GM19438 (cell line): ENCODE data around the gene SLC35E4.
"Not testable (repeated sequence)": the region's sequence is repeated elsewhere in the genome, so short reads cannot be mapped to it uniquely, and the experiment has no call there.

Experiments used
- ATAC-seq: cut with Tn5 transposase; IDR thresholded peaks from one replicate; pipeline ENCODE4 v1.9.1; 2021; ENCODE audit warnings: low read depth; ENCODE audit not compliant: unreplicated experiment

Gene SLC35E4, protein sequence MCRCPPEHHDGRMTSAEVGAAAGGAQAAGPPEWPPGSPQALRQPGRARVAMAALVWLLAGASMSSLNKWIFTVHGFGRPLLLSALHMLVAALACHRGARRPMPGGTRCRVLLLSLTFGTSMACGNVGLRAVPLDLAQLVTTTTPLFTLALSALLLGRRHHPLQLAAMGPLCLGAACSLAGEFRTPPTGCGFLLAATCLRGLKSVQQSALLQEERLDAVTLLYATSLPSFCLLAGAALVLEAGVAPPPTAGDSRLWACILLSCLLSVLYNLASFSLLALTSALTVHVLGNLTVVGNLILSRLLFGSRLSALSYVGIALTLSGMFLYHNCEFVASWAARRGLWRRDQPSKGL

DNA sequence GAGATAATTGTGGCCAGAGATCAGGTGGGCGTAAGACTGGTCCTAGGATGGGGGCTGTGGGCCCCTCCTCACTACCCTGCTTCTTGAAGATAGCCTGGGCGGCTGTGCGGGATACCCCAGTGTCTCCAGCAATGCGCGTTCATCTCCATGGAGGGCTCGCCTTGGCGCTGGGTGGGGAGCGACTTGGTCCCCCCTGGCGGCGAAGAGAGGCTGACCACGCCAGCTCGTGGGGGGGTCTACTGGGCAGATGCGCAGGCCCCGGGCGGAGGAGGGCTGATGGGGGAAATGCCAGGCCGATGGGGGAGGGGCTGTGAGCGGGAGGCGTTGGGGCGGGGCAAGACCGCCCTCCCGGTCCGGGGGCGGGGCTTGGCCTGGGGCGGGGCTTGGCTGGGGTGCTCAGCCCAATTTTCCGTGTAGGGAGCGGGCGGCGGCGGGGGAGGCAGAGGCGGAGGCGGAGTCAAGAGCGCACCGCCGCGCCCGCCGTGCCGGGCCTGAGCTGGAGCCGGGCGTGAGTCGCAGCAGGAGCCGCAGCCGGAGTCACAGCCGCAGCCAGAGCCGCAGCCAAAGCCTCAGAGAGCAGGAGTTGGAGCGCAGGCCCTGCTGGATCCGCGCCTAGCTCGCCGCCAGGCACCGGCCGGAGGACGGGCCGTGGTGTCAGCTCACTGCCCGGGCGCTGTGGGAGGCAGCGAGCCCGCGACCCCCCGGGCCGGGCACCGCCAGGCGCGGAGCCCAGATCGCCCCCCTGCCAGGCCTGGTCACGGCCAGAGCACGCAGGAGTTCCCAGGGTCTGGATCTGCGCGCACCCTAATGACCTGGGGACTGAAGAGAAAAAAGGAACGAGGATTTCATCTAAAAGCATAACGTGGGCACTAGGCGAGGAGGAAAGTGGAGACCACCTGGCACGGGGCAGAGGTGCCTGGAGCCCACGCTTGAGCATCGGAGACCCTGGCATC is at the start of gene SLC35E4:
Gene SLC35E4 (plus strand): TSS at position 509 of the 953 bp plus-strand sequence. CDS start 670 bp downstream, outside the sequence.
- peak; percentile 51 for ATAC-seq

DNA sequence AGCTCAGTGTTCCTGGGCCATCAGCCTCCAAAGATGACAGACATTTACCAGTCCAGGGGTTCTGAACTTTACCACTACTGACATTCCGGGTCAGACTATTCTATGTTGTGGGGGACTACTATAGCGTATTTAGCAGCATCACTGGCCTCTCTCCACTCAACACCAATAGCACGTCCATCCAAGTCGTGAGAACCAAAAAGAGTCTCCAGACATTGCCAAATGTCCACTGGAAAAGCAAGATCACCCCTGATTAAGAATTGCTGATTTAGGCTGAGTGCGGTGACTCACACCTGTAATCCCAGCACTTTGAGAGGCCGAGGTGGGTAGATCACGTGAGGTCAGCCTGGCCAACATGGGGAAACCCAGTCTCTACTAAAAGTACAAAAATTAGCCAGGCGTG is 49.2 kb upstream of the SLC35E4 start:
- no peak for ATAC-seq

DNA sequence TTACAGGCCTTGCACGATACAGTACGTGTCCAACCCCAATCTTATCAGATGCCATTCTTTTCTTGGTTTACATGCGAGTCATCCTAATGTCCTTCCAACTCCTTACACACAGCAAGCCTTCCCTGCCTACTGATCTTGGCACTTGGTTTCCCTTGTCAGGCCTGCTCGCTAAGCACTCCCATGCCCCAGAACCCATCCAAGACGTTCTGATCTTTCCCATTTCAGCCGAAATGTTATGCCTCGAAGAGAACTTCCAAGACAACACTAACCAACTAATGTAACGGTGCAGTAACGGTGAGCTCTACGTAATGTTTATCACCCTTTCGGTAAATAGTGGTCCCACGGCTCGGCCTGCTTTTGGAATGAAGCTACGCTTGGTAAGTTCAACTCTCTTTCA is 44.4 kb upstream of the SLC35E4 start:
- no peak for ATAC-seq

DNA sequence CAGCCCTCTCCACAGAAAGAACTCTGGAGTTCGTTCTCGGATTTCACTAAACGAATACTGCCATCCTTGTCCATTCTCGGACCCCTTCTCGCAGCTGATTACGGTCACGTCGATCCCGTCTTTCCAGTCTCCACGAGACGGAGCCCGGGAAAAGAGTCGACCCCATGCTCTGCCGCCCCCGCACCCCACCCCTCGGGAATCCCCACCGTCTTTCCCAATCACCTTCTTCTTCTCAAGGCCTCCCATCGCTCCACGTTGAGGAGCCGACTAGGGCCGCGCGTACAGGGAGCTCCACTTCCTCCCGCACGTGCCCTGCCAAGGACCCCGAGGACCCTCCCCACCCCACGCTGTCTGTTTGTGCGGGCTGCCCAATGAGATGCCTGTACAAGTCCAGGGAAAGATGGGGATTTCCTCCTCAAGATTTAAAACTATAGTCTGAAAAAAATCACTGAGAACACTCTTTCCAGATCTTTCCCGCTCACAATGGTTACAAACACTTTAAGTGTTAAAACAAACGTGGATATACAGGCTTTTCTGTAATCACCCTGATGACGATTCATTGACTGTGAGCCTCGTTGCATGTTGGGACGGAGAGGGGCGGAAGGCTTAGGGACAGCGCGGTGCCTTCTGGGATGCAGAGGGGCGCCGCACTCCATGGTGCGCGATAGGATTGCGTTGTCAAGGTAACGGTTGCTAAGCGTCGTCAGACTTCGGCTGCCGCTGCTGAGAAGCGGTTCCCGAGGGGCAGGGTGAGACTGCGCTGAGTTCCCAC is 43.8 kb upstream of the SLC35E4 start, which contains the start of gene PES1:
Gene PES1 (minus strand): TSS at position 323 of the 772 bp plus-strand sequence. CDS start 77 bp downstream, at position 246.
- peak; percentile 97 for ATAC-seq

DNA sequence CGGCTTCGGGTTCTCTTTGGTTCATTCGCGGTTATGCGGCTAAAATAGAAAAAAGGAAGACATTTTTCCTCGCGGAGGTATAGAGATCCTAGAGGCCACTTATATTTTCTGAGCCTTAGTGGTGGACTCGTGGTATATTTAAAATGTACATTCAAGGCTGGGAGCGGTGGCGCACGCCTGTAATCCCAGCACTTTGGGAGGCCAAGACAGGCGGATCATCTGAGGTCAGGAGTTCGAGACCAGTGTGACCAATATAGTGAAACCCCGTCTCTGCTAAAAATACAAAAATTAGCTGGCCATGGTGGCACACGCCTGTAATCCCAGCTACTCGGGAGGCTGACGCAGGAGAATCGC is 43.2 kb upstream of the SLC35E4 start:
- not testable (repeated sequence) for ATAC-seq

DNA sequence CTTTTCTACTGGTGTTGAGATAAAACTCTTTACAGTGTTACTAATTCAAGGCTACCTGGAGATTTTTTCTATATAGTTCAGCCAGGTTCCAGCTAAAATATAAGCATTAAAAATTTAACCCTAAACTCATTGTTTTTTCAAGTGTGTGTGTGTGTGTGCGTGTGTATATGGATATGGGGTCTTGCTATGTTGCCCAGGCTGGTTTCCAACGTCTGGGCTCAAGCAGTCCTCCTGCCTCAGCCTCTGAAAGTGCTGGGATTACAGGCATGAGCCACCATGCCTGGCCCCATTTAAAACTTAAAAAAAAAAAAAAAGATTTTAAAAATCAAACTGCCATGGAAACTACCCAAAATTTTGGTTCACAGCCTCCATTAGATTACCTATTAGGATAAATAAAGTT is 39.4 kb upstream of the SLC35E4 start:
- no peak for ATAC-seq

DNA sequence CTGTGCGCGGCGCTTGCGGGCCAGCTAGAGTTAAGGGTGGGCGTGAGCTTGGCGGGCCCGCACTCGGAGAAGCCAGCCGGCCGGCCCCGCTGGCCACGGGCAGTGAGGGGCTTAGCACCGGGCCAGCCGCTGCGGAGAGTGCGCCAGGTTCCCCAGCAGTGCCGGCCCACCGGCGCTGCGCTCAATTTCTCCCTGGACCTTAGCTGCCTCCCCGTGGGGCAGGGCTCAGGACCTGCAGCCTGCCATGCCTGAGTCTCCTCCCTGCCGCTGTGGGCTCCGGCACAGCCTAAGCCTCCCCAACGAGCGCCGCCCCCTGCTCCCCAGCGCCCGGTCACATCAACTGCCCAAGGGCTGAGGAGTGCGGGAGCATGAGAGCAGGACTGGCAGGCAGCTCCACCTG is 38.7 kb upstream of the SLC35E4 start:
- ATAC-seq = no peak

DNA sequence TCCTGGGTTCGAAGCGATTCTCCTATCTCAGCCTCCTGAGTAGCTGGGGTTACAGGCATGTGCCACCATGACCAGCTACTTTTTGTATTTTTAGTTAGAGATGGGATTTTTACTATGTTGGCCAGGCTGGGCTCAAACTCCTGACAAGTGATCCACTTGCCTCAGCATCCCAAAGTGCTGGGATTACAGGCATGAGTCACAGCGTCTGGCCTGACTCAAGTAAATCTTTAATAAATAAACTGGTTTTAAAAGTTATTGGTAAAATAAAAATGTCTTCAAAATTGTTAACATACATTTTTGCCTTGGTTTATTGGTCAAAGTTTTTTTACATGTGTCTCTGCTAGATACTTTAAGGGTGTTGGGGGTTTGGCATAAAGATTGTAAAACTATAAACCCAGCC is 36.6 kb upstream of the SLC35E4 start:
- ATAC-seq = no peak

DNA sequence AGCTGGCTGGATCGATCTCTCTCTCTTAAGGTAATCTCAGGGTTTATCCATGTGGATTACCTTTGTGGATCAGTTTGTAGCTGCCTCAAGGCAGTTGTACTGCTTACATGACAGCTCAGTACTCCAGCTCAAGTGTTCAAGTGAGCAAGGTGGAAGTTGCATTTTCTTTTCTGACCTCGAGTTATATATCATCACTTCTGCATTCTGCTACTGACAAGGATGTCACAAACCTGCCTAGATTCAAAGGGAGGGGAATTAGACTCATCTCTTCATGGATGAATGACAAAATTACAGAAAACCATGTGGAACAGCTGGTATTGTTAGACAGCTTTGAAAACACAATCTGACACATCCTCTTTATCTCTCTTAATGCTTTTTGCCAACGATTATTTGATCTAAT is 34.7 kb upstream of the SLC35E4 start:
- no peak for ATAC-seq

DNA sequence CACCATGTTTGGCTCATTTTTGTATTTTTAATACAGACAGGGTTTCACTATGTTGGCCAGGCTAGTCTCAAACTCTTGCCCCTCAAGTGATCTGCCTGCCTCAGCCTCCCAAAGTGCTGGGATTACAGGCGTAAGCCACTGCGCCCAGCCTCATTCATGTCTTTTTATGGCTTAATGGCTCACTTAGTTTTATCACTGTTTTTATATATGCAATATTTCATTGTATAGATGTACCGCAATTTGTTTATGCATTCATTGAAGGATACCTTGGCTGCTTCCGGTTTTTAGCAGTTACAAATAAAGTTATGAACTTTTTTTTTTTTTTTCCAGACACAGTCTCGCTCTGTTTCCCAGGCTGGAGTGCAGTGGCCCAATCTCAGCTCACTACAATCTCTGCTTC is 34.1 kb upstream of the SLC35E4 start:
- no peak for ATAC-seq

DNA sequence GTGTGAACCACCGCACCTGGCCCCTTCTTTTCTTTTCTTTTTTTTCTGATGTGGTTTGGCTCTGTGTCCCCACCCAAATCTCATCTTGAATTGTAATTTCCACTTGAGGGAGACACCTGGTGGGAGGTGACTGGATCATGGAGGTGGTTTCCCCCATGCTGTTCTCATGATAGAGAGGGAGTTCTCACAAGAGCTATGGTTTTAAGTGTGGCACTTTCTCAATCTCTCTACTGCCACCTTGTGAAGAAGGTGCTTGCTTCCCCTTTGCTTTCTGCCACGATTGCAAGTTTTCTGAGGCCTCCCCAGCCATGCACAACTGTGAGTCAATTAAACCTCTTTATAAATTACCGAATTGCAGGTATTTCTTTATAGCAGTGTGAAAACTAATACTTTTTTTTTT is 33.5 kb upstream of the SLC35E4 start:
- ATAC-seq = no peak

DNA sequence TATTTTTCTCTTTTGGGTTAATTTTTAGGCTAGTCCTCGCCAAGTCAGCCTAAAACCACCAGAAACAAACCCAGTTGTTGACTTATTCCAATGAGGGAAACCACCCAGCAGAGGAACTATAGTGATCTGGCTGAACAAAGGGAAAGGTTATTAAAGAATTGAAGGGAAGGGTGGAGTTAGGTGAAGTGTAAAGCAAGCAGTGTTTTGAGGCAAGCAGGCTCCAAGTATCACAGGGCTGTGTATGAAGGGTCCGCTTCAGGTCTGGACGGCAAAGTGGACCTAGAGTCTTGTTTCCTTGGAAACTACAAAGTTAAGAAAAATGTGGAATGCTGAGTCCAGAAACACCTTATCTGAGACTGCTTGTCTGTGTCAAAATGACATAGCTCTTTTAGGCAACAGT is 31.8 kb upstream of the SLC35E4 start:
- no peak for ATAC-seq

DNA sequence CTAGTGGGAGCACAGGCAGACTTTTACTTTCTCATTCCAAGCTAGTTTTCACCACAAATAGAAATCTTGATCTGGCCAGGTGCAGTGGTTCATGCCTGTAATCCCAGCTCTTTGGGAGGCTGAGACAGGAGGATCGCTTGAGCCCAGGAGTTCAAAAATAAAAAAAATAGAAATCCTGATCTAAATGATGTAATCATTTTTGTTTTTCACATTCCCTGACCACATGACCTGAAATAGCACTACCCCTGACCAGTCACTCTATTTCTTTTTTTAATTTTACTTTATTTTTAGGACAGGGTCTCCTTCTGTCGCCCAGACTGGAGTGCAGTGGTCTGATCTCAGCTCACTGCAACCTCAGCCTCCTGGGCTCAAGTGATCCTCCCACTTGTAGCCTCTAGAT is 30.9 kb upstream of the SLC35E4 start:
- no peak for ATAC-seq

DNA sequence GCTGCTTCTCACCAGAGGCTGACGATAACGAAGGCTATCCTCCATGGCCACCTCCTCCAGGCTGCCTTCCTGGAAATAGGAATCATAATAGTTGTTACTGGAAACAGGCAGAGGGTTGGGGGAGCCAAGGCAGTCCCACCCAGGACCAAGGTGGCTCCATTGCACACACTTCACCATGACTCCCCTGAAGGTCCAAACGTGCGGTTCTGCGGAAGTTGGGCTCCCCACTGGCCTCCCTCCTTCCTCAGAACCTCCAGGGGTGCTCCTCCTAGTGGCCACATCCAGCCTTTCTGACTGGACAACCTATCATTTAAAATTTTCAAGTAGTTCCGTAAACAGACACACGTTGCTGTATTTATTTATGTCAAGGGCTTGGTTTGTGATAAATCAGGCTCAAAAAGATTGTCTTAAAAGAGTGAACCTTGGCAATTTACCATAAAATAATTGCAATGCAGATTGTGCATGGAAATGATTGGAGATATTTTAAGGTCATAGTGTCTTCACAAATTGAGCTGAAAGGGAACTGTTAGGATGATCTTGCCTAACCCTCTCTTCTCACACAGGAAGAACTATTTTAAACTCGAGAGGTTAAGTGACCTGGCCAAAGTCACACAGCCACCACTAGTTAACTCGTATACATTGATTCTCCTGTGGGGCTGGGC is 30.0 kb upstream of the SLC35E4 start:
- ATAC-seq = no peak

DNA sequence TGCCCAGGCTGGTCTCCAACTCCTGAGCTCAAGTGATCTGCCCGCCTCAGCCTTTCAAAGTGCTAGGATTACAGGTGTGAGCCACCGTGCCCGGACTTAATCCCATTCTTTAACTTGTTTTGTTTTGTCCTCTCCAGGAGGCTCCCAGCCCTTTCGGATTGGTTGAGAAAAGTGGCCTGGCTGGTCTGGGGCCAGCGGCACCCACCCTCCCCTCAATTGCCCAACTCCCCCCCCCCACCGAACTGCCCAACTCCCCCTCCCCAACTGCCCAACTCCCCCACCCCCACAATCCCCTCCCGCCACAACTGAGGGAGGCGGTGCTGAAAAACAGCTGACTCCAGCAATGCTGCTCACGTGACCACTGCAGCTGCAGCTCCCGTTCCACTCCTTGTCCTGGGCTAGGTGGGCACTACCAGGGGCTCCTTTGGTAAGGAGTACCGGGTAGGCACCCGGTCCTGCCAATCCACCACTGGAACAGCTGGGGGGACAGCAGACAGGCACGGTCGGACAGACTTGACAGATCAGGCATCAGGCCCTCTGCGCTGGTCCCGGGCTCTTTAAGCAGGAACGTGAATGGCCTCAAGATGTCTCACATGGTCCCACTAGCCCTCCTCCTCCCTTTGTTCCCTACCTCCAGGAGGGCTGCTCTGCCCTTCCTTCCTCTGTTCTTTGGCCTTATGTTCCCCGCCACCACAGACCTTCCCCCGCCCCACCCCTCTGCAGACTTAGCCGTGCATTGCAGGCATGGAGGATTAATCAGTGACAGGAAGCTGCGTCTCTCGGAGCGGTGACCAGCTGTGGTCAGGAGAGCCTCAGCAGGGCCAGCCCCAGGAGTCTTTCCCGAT is 28.9 kb upstream of the SLC35E4 start, which contains the start of gene TCN2:
Gene TCN2 (plus strand): TSS at position 720 of the 845 bp plus-strand sequence. CDS start 158 bp downstream, outside the sequence.
- no peak for ATAC-seq

DNA sequence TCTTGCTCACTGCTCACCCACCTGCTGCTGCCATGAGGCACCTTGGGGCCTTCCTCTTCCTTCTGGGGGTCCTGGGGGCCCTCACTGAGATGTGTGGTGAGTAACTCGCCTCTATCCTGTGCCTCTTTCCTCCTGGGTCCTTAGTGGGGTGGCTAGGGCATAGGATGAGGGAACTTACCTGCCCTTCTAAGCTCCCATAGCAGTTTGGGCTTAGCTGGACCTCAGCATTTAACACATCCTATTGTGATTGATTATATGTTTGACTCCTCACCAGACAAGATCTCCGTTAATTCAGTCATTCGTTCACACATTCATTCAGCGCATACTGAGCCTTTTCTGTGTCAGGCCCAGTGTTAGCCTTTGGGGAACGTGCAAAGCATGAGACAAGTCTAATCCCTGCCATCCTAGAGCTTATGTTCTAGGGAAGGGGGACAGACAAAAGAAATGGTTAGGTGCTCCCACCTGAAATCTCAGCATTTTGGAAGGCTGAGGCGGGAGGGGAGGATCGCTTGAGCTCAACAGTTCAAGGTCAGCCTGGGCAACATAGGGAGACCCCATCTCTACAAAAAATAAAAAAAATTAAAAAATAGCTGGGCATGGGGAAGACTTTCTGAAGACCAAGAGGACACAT is 28.2 kb upstream of the SLC35E4 start:
- ATAC-seq = no peak

DNA sequence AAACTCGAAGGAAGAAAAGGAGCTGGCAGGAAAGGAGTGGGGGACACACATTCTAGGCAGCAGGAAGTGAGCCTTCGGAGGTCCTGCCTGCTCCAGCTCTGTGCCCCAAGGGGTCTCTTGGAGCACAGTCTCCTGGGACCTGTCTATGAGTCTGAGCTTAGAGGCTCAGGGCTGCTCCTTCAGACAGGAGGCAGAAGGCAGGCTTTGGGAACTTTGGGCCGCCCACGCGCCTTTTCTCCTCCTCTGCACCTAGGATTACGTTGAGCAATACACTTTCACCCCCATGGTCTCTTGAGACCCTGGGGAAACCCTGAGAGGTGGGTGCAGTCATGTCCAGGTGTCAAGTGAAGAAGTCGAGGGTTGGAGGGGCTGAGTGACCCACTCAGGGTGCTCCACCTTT is 27.6 kb upstream of the SLC35E4 start:
- ATAC-seq = no peak

DNA sequence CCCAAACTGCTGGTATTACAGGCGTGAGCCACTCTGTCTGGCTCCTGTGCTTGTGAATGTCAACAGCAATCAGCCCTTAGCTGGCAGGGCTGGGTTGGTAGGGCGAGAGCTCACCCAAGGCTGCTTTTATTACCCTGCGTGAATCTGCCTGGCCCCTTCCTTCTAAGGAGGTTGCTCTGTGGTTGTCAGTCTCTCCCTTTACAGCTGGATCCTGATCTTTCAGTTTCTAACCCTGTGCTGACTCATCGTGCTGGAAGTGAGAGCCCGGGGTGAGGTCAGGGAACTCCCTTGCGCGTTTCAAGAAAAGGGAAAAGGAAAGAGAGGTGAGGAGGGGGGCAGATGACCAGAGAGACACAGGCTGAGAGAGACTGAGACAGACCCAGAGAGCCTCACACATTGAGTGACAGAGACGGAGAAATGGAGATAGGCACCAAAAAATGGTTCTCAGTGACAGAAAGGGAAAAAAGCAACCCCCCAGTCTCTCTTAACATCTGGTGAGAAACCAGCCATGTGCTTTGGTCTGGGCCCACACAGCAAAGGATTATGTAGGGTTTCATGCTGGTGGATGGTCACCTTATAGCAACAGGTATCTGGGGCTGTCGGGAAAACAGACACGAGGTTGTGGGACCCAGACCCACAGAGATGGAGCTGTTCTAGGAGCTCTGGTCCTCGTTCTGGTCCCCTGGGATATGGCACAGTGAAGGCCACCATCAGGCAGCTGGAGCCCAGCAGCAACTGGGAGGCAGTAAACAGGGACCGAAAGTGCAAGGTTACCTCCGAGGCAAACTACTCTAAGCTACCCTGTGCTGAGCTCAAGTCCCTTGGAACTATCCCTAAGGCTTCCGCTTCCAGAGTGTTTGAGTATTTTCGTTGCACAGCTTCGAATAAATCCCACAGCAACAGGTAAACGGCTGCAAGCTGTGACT is 26.1 kb upstream of the SLC35E4 start:
- peak; percentile 40 for ATAC-seq
